GM19372 (cell line): ENCODE measurements around the gene ITGA7.
A peak's percentile ranks its signal among the peaks of the same experiment; 100 is the strongest.

ENCODE experiments used
- ATAC-seq: cut with Tn5 transposase; IDR thresholded peaks from one replicate; pipeline ENCODE4 v1.9.1; 2021; ENCODE audit warnings: mild to moderate bottlenecking, low read depth, moderate library complexity; ENCODE audit not compliant: unreplicated experiment

The ITGA7 gene

DNA sequence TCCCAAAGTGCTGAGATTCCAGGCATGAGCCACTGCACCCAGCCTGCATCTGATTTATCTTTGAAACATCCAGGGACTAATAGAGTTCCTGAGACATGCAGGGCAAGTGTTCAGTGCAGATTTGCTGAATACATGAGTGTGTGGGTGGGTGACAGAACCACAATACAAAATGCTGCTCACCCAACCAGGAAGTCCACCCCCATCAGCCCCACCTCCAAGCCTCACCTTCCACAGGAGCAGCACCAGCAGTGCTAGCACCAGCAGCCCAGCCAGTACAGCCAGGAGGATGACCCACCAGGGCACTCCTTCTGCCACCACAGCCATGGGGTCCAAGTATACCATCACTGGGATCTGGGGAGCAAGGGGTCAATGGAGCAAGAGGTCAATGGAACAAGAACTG lies 20.0 kb downstream of the ITGA7 start:
- peak; percentile 87 for ATAC-seq

GRCh38 chr12:55686366-55687010 lies 21.2 kb downstream of the ITGA7 start:
- no peak for ATAC-seq

DNA sequence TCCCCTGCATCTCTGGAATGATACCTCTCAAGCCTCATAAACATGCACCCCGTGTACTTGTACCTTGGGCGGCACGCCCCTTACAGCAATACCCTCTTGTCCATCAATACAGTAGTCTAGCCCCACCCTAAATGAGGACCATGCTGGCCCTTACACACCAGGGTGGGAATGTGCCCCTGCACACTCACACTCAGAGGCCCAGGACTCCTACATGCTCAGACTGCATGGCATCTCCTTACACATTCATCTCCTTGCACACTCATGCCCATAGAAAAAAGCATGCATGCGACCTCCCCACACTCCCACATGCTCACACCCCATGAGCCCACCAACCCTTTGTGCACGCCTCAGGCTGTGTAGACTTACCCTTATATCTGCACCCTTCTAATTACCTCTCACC lies 22.0 kb downstream of the ITGA7 start:
- no peak for ATAC-seq

DNA sequence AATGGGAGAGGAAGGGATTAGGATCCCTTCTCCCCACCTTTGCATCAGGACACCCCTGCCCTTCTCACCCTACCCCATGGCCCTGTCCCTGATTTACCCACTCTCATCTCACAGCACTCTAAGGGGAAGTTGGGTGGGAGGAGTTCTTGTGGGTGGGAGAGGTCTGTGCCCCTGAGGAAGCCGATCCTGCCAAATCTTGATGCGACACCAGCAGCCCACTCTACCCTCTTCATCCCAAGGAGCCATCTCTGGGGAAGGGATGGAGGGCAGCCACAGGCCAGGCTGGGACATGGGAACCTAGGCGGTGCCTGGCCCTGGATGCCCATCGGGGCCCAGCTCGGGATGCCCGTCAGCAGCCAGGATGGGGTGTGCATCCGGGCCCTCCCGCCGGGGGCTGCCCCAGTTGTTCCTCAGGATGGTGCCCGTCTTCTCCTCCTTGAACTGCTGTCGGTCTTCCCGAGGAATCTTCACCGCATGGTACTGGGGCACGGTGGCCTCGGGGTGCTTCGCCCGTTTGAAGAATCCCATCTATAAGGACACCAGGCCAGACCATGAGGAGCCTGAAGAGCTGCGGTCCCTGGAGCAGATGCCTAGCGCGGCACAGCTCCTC lies 22.8 kb downstream of the ITGA7 start:
- no peak for ATAC-seq

- ATAC-seq, result no peak
Measured at GRCh38 chr12:55683676-55684075, 24.0 kb downstream of the ITGA7 start.

- ATAC-seq, result no peak
Measured at GRCh38 chr12:55682087-55682796, 25.5 kb downstream of the ITGA7 start.

DNA sequence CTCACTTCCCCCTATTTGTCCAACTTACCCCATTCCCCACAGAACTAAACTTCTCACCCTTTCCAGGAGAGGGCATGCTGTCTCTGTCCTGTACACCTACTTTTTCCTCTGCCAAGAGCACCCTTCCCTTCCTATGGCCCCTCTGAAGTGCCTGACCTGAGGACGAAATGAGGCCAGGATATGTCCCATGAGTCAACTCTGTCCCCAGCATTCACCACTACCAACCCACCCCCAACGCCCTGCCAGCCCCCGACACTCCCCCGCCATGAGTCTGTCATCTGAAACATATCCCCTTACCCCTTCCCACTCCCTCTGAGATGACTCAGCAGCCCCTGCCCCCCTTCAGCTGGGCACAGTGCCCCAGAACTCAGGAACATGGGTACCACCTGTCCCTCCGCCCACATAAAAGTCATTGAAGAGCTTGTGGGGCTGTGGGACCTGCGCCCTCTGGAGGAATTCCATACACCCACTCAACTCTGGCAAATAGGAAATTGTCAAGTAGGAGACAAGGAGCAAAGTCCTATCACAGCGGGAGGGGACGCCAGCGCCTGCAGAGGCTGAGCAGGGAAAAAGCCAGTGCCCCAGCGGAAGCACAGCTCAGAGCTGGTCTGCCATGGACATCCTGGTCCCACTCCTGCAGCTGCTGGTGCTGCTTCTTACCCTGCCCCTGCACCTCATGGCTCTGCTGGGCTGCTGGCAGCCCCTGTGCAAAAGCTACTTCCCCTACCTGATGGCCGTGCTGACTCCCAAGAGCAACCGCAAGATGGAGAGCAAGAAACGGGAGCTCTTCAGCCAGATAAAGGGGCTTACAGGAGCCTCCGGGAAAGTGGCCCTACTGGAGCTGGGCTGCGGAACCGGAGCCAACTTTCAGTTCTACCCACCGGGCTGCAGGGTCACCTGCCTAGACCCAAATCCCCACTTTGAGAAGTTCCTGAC lies 26.3 kb downstream of the ITGA7 start:
- ATAC-seq, result no peak

DNA sequence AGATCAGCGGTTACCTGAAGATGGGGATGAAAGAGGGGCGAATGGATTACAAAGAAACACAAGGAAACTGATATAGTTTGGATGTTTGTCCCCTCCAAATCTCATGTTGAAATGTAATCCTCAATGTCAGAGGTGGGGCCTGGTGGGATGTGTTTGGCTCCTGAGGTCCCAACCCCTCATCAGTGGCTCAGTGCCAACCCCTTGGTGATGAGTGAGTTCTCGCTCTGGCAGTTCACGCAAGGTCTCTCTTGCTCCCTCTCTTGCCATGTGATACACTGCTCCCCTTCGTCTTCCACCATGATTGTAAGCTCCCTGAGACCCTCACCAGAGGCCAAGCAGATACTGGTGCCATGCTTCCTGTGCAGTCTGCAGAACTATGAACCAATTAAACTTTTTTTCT lies 28.0 kb downstream of the ITGA7 start:
- no peak for ATAC-seq

- ATAC-seq, result no peak
Measured at GRCh38 chr12:55676707-55677106, 31.0 kb downstream of the ITGA7 start.

GRCh38 chr12:55675666-55676065 lies 32.0 kb downstream of the ITGA7 start:
- no peak for ATAC-seq

GRCh38 chr12:55673638-55674037 lies 34.1 kb downstream of the ITGA7 start:
- ATAC-seq, result peak; percentile 100

DNA sequence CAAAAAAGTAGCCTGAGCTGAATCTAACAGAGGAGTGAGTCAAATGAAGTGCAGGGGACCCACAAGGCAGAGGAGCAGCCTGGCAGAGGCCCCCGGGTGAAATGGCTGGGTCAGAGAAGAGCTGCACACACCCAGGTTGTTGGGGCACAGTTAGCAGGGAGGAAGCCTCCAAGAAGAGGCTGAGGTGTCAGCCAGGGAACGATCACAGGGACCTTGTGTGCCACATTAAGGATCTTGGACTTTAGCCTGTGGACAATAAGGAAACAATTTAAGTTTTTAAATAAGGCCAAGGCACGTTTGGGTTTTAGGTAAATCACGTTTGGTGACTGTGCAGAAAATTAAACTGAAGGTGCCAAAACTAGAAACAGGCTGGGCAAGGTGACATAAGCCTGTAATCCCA lies 36.0 kb downstream of the ITGA7 start:
- no peak for ATAC-seq

- ATAC-seq, result no peak
Measured at GRCh38 chr12:55670276-55670675, 37.4 kb downstream of the ITGA7 start.

DNA sequence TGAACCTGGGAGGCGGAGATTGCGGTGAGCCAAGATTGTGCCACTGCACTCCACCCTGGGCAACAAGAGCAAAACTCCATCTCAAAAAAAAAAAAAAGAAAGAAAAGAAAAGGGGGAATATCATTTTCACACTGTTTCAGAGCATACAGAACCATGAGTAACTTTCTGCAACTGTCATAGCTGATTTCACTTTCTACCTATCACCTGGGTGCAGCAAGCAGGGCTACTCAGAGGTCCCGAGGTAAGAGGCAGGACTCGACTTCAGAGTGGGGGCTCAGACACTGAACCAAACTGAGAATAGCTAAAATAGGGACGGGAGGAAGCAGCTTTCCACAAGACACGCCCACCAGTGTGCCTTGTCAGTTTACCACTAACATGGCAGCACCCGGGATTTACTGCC lies 41.2 kb downstream of the ITGA7 start:
- ATAC-seq, result no peak

DNA sequence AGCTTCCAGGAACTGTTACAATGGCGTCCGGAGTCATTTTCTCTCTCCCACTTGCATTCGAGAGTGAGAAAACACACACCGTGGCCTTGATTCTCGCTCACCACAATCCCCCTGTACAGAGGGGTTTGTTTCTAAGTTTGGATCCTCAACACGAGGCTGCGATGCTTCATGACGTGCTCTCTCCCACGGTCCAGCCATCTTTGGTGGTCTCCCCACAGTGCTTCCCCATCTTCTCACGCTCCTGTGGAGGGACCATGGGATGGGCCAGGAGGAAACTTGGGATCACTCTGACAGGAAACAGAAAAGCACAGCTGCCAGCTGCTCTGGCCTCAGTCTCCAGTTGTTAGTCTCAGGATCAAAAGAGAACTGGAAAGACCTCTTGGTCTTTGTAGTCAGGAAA lies 42.9 kb downstream of the ITGA7 start:
- ATAC-seq, result no peak

- no peak for ATAC-seq
Measured at GRCh38 chr12:55663391-55663790, 44.3 kb downstream of the ITGA7 start.

DNA sequence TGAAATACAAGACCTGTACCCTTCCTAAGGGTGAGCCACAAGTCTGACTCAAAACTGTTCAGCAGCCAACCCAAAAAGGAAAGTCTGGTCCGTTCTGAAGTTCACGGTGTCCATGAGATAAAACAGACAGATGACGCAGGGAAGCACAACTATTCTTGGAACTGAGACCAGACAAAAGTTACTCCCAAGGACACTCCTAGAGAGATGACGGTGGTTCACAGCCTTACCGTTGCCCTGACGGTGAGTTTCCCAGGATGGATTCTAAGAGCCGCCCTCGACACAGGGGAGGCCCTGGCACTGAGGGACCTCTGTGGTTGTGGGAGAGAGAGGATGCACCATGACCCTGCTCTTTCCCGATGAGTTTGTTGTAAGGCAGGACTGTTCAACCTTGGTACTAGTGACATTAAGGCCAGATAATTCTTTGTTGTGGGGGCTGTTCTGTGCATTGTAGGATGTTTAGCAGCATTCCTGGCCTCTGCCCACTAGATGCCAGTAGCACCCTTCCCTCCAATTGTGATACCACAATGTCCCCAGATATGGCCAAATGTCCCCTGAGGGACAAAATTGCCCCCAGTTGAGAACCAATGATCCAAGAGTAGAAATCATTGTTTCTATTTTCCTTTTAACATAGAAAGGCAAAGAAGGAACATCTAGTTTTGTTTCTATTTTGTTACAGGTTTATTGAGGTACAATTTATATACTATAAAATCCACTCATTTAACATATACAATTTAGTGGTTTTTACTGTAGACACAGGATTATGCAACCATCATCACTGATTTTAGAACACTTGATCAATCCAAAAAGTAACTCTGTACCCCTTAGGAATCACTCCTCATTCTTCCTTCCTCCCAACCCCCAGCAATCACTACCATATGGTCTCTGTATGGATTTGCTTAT lies 48.0 kb downstream of the ITGA7 start:
- ATAC-seq, result no peak

- no peak for ATAC-seq
Measured at GRCh38 chr12:55658635-55659391, 48.9 kb downstream of the ITGA7 start.

- ATAC-seq, result no peak
Measured at GRCh38 chr12:55658212-55658611, 49.5 kb downstream of the ITGA7 start.
